NT2/D1 (cell line): Measurements from ENCODE around the gene PLGLB1.
"Not testable (repeated sequence)": the region's sequence is repeated elsewhere in the genome, so short reads cannot be mapped to it uniquely, and the experiment has no call there.

ENCODE experiments used
- DNase-seq: peaks from one replicate; pipeline ENCODE4 v3.0.0-alpha.2; 2011; ENCODE audit warnings: low read depth, low spot score
- H3K27me3 ChIP-seq: 2 replicates; pipeline ENCODE4 v1.6.0; 2011; ENCODE audit warnings: mild to moderate bottlenecking; ENCODE audit not compliant: insufficient read length, insufficient read depth
- H3K36me3 ChIP-seq: 2 replicates; pipeline ENCODE4 v1.6.1; 2011; ENCODE audit warnings: mild to moderate bottlenecking, low read length, mixed read lengths; ENCODE audit not compliant: insufficient read depth, insufficient read length
- H3K4me1 ChIP-seq: 2 replicates; pipeline ENCODE4 v1.5.1; 2011; ENCODE audit not compliant: insufficient read depth, insufficient read length
- H3K4me3 ChIP-seq: 2 replicates; pipeline ENCODE4 v1.5.1; 2011; ENCODE audit warnings: low read depth; ENCODE audit not compliant: insufficient read length
- H3K9ac ChIP-seq: 2 replicates; pipeline ENCODE4 v1.6.0; 2011; ENCODE audit warnings: low read depth; ENCODE audit not compliant: insufficient read length
- H3K9me3 ChIP-seq: 2 replicates; pipeline ENCODE4 v1.5.1; 2011; ENCODE audit warnings: mild to moderate bottlenecking, low read length; ENCODE audit not compliant: insufficient read depth

The PLGLB1 gene

GRCh38 chr2:87021744-87022143, at the start of gene PLGLB1:
Gene PLGLB1, minus strand, starts transcription at chr2:87021844. Its CDS starts 61 bp downstream, at chr2:87021783.
- H3K27me3 ChIP-seq, H3K4me3 ChIP-seq, DNase-seq, H3K36me3 ChIP-seq, H3K4me1 ChIP-seq, H3K9me3 ChIP-seq, H3K9ac ChIP-seq: not testable (repeated sequence)

- H3K4me3 ChIP-seq, H3K4me1 ChIP-seq, H3K9ac ChIP-seq, H3K9me3 ChIP-seq, DNase-seq, H3K27me3 ChIP-seq, H3K36me3 ChIP-seq: not testable (repeated sequence)
Measured at GRCh38 chr2:87064305-87064704, 42.7 kb upstream of the PLGLB1 start.

- H3K27me3 ChIP-seq, H3K4me3 ChIP-seq, H3K9ac ChIP-seq, H3K36me3 ChIP-seq, H3K9me3 ChIP-seq, DNase-seq, H3K4me1 ChIP-seq: not testable (repeated sequence)
Measured at GRCh38 chr2:87063431-87063830, 41.8 kb upstream of the PLGLB1 start.

- H3K4me3 ChIP-seq, DNase-seq, H3K36me3 ChIP-seq, H3K4me1 ChIP-seq, H3K27me3 ChIP-seq, H3K9me3 ChIP-seq, H3K9ac ChIP-seq: not testable (repeated sequence)
Measured at GRCh38 chr2:87061519-87061918, 39.9 kb upstream of the PLGLB1 start.

GRCh38 chr2:87057606-87058005, 36.0 kb upstream of the PLGLB1 start:
- H3K27me3 ChIP-seq, H3K4me3 ChIP-seq, H3K4me1 ChIP-seq, H3K36me3 ChIP-seq, DNase-seq, H3K9me3 ChIP-seq, H3K9ac ChIP-seq: not testable (repeated sequence)

- H3K27me3 ChIP-seq = not testable (repeated sequence)
Measured at GRCh38 chr2:87056843-87057242, 35.2 kb upstream of the PLGLB1 start.

GRCh38 chr2:87056435-87056834, 34.8 kb upstream of the PLGLB1 start:
- not testable (repeated sequence) for H3K27me3 ChIP-seq, H3K4me1 ChIP-seq, DNase-seq, H3K9me3 ChIP-seq, H3K36me3 ChIP-seq, H3K4me3 ChIP-seq, H3K9ac ChIP-seq

More at GRCh38 chr2:87056843-87057242, 35.2 kb upstream of the PLGLB1 start:
- DNase-seq, H3K36me3 ChIP-seq, H3K9ac ChIP-seq, H3K4me3 ChIP-seq, H3K4me1 ChIP-seq, H3K9me3 ChIP-seq: not testable (repeated sequence)

GRCh38 chr2:87054375-87054774, 32.7 kb upstream of the PLGLB1 start:
- DNase-seq, H3K9me3 ChIP-seq, H3K4me1 ChIP-seq, H3K4me3 ChIP-seq, H3K9ac ChIP-seq, H3K36me3 ChIP-seq, H3K27me3 ChIP-seq: not testable (repeated sequence)

GRCh38 chr2:87041321-87041978, 19.8 kb upstream of the PLGLB1 start:
- not testable (repeated sequence) for H3K36me3 ChIP-seq

GRCh38 chr2:87028607-87029006, 7.0 kb upstream of the PLGLB1 start:
- H3K4me3 ChIP-seq, DNase-seq, H3K9me3 ChIP-seq, H3K4me1 ChIP-seq, H3K9ac ChIP-seq, H3K27me3 ChIP-seq, H3K36me3 ChIP-seq: not testable (repeated sequence)

More at GRCh38 chr2:87041321-87041978, 19.8 kb upstream of the PLGLB1 start:
- DNase-seq, H3K4me3 ChIP-seq, H3K9me3 ChIP-seq, H3K27me3 ChIP-seq, H3K9ac ChIP-seq, H3K4me1 ChIP-seq: not testable (repeated sequence)

- H3K36me3 ChIP-seq, H3K4me3 ChIP-seq, DNase-seq, H3K27me3 ChIP-seq, H3K9ac ChIP-seq, H3K4me1 ChIP-seq, H3K9me3 ChIP-seq: not testable (repeated sequence)
Measured at GRCh38 chr2:87026816-87027215, 5.2 kb upstream of the PLGLB1 start.

- not testable (repeated sequence) for H3K36me3 ChIP-seq, H3K4me1 ChIP-seq, H3K4me3 ChIP-seq, DNase-seq, H3K9me3 ChIP-seq, H3K9ac ChIP-seq, H3K27me3 ChIP-seq
Measured at GRCh38 chr2:87025927-87026326, 4.3 kb upstream of the PLGLB1 start.
